GM23248 (cell line): Measurements from ENCODE around the gene PMAIP1. TPM values are rescaled to one million over a fixed set of nuclear protein-coding genes. Genes with fewer than 3 reads are reported as not detected.
A peak's percentile ranks its signal among the peaks of the same experiment; 100 is the strongest.
"Not testable (repeated sequence)": the region's sequence is repeated elsewhere in the genome, so short reads cannot be mapped to it uniquely, and the experiment has no call there.

Source experiments
- DNase-seq: peaks from one replicate; pipeline ENCODE4 v3.0.0-alpha.2; 2015
- H2AFZ ChIP-seq: fragments of 200-600 bp; sonication (generic); 2 replicates; pipeline ENCODE4 v1.6.1; 2016; ENCODE audit warnings: antibody characterized with exemption
- H3F3A ChIP-seq: fragments of 200-600 bp; sonication (generic); 2 replicates; pipeline ENCODE4 v1.6.1; 2016; ENCODE audit warnings: mild to moderate bottlenecking, antibody characterized with exemption, mixed run types; ENCODE audit not compliant: insufficient read depth
- H3K27ac ChIP-seq: fragments of 200-600 bp; sonication (generic); 2 replicates; pipeline ENCODE4 v1.5.1; 2016; ENCODE audit warnings: mild to moderate bottlenecking
- H3K27me3 ChIP-seq: fragments of 200-600 bp; sonication (generic); replicated peaks from 2 replicates; pipeline ENCODE4 v1.6.1; 2016; ENCODE audit warnings: mild to moderate bottlenecking; ENCODE audit not compliant: insufficient read depth
- H3K36me3 ChIP-seq: fragments of 200-600 bp; sonication (generic); 2 replicates; pipeline ENCODE4 v1.6.1; 2016; ENCODE audit warnings: low read depth, mild to moderate bottlenecking
- H3K4me1 ChIP-seq: fragments of 200-600 bp; sonication (generic); 2 replicates; pipeline ENCODE4 v1.6.1; 2016; ENCODE audit warnings: mild to moderate bottlenecking; ENCODE audit not compliant: insufficient read depth
- H3K4me2 ChIP-seq: fragments of 200-600 bp; sonication (generic); one replicate; pipeline ENCODE4 v1.6.1; 2016; ENCODE audit warnings: mild to moderate bottlenecking; ENCODE audit not compliant: unreplicated experiment
- H3K4me3 ChIP-seq: fragments of 200-600 bp; sonication (generic); 2 replicates; pipeline ENCODE4 v1.5.1; 2016; ENCODE audit warnings: mild to moderate bottlenecking
- H3K79me2 ChIP-seq: fragments of 200-600 bp; sonication (generic); 2 replicates; pipeline ENCODE4 v1.6.1; 2016; ENCODE audit warnings: mild to moderate bottlenecking; ENCODE audit not compliant: insufficient read depth
- H3K9ac ChIP-seq: fragments of 200-600 bp; sonication (generic); 2 replicates; pipeline ENCODE4 v1.6.1; 2016; ENCODE audit warnings: mild to moderate bottlenecking
- H3K9me2 ChIP-seq: fragments of 200-600 bp; sonication (generic); 2 replicates; pipeline ENCODE4 v1.6.1; 2016; ENCODE audit warnings: mixed run types, mild to moderate bottlenecking, moderate library complexity; ENCODE audit not compliant: insufficient read depth
- H3K9me3 ChIP-seq: fragments of 200-600 bp; sonication (generic); one replicate; pipeline ENCODE4 v1.6.1; 2017; ENCODE audit warnings: low read depth
- H4K20me1 ChIP-seq: fragments of 200-600 bp; sonication (generic); 2 replicates; pipeline ENCODE4 v1.6.0; 2016; ENCODE audit not compliant: insufficient read depth
- EZH2 ChIP-seq: fragments of 200-600 bp; sonication (generic); IDR thresholded peaks from 2 replicates; pipeline ENCODE4 v1.6.1; 2018; ENCODE audit warnings: antibody characterized with exemption, mild to moderate bottlenecking; ENCODE audit not compliant: insufficient read depth, poor library complexity, severe bottlenecking
- EZH2phosphoT487 ChIP-seq: fragments of 200-600 bp; sonication (generic); IDR thresholded peaks from 2 replicates; pipeline ENCODE4 v1.6.1; 2018; ENCODE audit warnings: antibody characterized with exemption, moderate library complexity, mild to moderate bottlenecking, low read depth; ENCODE audit not compliant: insufficient read depth
- WGBS, 2 experiments: methylation state at CpG; one replicate each; pipeline ENCODE4 v1.1.6; 2015 to 2017; ENCODE audit warnings: low lambda C conversion rate in 2 of 2, low coverage in 1 of 2; ENCODE audit errors: missing lambda C conversion rate in 2 of 2; 5-methylcytosine and 5-hydroxymethylcytosine counted together
- in situ Hi-C: fragments of 300-500 bp; cut with MboI; formaldehyde crosslinking; loops from 2 replicates; pipeline ENCODE4 v1.15.0; 2020
- polyA plus RNA-seq: library from polyadenylated mRNA; unstranded; fragments of >200 nt; fragmentation: Nextera tagmentation; extraction: Ambion mirVana; gene quantifications from 2 replicates; pipeline ENCODE4 v1.2.1, GENCODE V29; 2016
- total RNA-seq: library from RNA; depleted of rRNA; stranded (reverse); fragments of >200 nt; shearing (Covaris generic); gene quantifications from 2 replicates; pipeline ENCODE4 v1.2.3, GENCODE V29; 2014; rRNA removed

PMAIP1 gene
- total RNA-seq, result 5.2 and 5.3 TPM in 2 replicates
- polyA plus RNA-seq, result 7.5 and 9.3 TPM in 2 replicates

GRCh38 chr18:59899298-59900221 lies at the start of gene PMAIP1:
Gene PMAIP1 (plus strand): TSS chr18:59899996. CDS start chr18:59900178, 182 bp downstream.
- H3K27me3 ChIP-seq, result no peaks in the 10 kb centered on the region

GRCh38 chr18:59851784-59852399 lies 47.9 kb upstream of the PMAIP1 start:
- H3K79me2 ChIP-seq, result no peaks in the 10 kb centered on the region
- H3F3A ChIP-seq, result no peaks in the 10 kb centered on the region
- no peaks in the 10 kb centered on the region for H4K20me1 ChIP-seq
- no peak overlapping the region for H3K4me2 ChIP-seq
- H3K36me3 ChIP-seq, result no peaks in the 10 kb centered on the region
- H3K4me1 ChIP-seq, result peaks cover 4% of the 10 kb centered on the region; the same call in 1 of the 2 replicates
- no peaks in the 10 kb centered on the region for H3K9me2 ChIP-seq
- no peaks in the 10 kb centered on the region for H3K9me3 ChIP-seq
- no peak for DNase-seq
- 34 to 43% methylated on average over 8 of the region's 8 CpGs for WGBS, 2 experiments
- no peak overlapping the region for H2AFZ ChIP-seq
- no peak overlapping the region for H3K9ac ChIP-seq
- H3K27me3 ChIP-seq, result peaks cover 5% of the 10 kb centered on the region; the same call in 1 of the 2 replicates
- in situ Hi-C loops, result no loop called here
- no peak overlapping the region for H3K27ac ChIP-seq
- H3K4me3 ChIP-seq, result no peak overlapping the region
- no peak for TF ChIP-seq EZH2
- no peak for TF ChIP-seq EZH2phosphoT487

More at GRCh38 chr18:59899298-59900221, at the start of gene PMAIP1:
- H3K27ac ChIP-seq, result peak within 1 kb of the TSS; percentile 75
- H3K4me1 ChIP-seq, result peaks cover 27% of the 10 kb centered on the region
- in situ Hi-C loops, result no loop called here
- peak within 1 kb of the TSS; percentile 93 for H2AFZ ChIP-seq
- H3K9me2 ChIP-seq, result no peaks in the 10 kb centered on the region
- peaks cover 30% of the 10 kb centered on the region for H3F3A ChIP-seq
- H3K79me2 ChIP-seq, result peaks cover 38% of the 10 kb centered on the region
- no peaks in the 10 kb centered on the region for H4K20me1 ChIP-seq
- WGBS, 2 experiments, result 1 to 2% methylated on average over 49 to 54 of the region's 73 CpGs
- peaks cover 5% of the 10 kb centered on the region for H3K36me3 ChIP-seq
- H3K9ac ChIP-seq, result peak within 1 kb of the TSS; percentile 80
- peak; percentile 95 for DNase-seq
- H3K4me2 ChIP-seq, result peak within 1 kb of the TSS; percentile 87
- no peaks in the 10 kb centered on the region for H3K9me3 ChIP-seq
- no peak for TF ChIP-seq EZH2
- no peak for TF ChIP-seq EZH2phosphoT487
- peak within 1 kb of the TSS; percentile 77 for H3K4me3 ChIP-seq

- no peak for TF ChIP-seq EZH2
- TF ChIP-seq EZH2phosphoT487, result no peak
- Histone ChIP-seq H3K4me2 (no peak overlapping the region), H3K4me3 (no peak overlapping the region), H3K9ac (no peak overlapping the region), H3K27ac (no peak overlapping the region), H3K4me1 (no peaks in the 10 kb centered on the region), H3F3A (no peaks in the 10 kb centered on the region), H3K36me3 (no peaks in the 10 kb centered on the region), H3K27me3 (peaks cover 7% of the 10 kb centered on the region), H3K9me2 (no peaks in the 10 kb centered on the region), H2AFZ (no peak overlapping the region), H3K79me2 (no peaks in the 10 kb centered on the region), H4K20me1 (no peaks in the 10 kb centered on the region), H3K9me3 (no peaks in the 10 kb centered on the region)
- WGBS, 2 experiments, result 92 to 98% methylated on average over 2 of the region's 2 CpGs
- no peak for DNase-seq
- in situ Hi-C loops, result no loop called here
Measured at GRCh38 chr18:59852548-59852947, 47.2 kb upstream of the PMAIP1 start.

- no peak for DNase-seq
- Histone ChIP-seq H3K9me2 (no peaks in the 10 kb centered on the region), H3K36me3 (no peaks in the 10 kb centered on the region), H4K20me1 (no peaks in the 10 kb centered on the region), H3K4me3 (no peak overlapping the region), H3K27me3 (peaks cover 13% of the 10 kb centered on the region), H3K27ac (no peak overlapping the region), H3F3A (no peaks in the 10 kb centered on the region), H3K4me1 (no peaks in the 10 kb centered on the region), H2AFZ (no peak overlapping the region), H3K9ac (no peak overlapping the region), H3K4me2 (no peak overlapping the region), H3K9me3 (no peaks in the 10 kb centered on the region), H3K79me2 (no peaks in the 10 kb centered on the region)
- WGBS, 2 experiments, result 71 to 76% methylated on average over 3 of the region's 3 CpGs
- TF ChIP-seq EZH2phosphoT487 (no peak), EZH2 (no peak)
- in situ Hi-C loops, result no loop called here
Measured at GRCh38 chr18:59853380-59853779, 46.4 kb upstream of the PMAIP1 start.

GRCh38 chr18:59853988-59854387 lies 45.8 kb upstream of the PMAIP1 start:
- H3K9ac ChIP-seq, H3K79me2 ChIP-seq, H3K9me2 ChIP-seq, H4K20me1 ChIP-seq, in situ Hi-C loops, DNase-seq, H3K4me3 ChIP-seq, H3K4me1 ChIP-seq, H3K9me3 ChIP-seq, H2AFZ ChIP-seq, H3K4me2 ChIP-seq, H3K36me3 ChIP-seq, H3K27ac ChIP-seq, H3F3A ChIP-seq: not testable (repeated sequence)
- WGBS, 2 experiments, result 88 to 96% methylated on average over 4 of the region's 4 CpGs
- H3K27me3 ChIP-seq, result peaks cover 13% of the 10 kb centered on the region
